SW480 (cell line): ENCODE results near the gene LDLRAD1.
"Not testable (repeated sequence)": the region's sequence is repeated elsewhere in the genome, so short reads cannot be mapped to it uniquely, and the experiment has no call there.

Experiments used
- DNase-seq: peaks from one replicate; pipeline ENCODE4 v3.0.0-alpha.2; 2016; ENCODE audit warnings: low spot score

The LDLRAD1 gene, protein sequence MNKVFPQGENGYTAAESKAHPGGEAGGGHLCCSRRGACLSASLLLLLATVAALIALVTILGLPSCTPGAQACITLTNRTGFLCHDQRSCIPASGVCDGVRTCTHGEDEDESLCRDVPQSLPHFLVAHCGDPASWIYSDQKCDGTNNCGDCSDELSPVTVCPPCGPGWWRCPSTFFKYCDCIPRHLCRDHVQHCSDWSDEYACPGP

DNA sequence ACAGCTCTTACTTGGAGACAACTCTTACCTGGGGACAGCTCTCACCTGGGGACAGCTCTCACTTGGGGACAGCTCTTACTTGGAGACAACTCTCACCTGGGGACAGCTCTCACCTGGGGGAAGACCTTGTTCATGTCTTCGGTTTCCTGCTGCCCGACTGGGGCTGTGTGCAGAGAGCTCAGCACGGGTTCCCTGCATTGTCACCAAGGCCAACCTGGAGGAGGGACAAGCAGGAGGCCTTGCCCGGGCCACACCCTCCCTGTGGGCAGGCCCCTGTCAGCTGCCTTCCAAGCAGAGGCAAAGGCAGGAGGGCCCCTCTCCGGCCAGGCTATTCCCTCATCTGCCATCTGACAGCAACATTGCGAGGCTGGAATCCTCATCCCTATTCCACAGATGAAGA lies at the start of gene LDLRAD1:
Gene LDLRAD1, minus strand, starts transcription at position 208 of the 400 bp plus-strand sequence. Its CDS starts 74 bp downstream, at position 134.
- peak; percentile 46 for DNase-seq

DNA sequence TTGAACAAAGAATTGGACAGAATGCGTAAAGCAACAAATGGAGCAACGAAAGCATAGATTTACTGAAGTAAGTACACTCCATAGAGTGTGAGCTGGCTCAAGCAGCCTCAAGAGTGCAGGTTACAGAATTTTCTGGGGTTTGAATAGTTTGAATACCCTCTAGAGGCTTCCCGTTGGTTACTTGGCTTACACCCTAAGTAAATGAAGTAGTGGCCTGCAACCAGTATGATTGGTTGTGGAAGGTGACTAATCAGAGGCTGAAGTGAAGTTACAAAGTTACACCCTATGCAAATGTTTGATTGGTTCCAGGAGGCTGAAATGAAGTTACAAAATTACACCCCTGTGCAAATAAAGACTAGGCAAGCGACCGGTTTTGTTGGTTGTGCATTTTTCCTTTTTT lies 46.3 kb upstream of the LDLRAD1 start:
- DNase-seq: no peak

DNA sequence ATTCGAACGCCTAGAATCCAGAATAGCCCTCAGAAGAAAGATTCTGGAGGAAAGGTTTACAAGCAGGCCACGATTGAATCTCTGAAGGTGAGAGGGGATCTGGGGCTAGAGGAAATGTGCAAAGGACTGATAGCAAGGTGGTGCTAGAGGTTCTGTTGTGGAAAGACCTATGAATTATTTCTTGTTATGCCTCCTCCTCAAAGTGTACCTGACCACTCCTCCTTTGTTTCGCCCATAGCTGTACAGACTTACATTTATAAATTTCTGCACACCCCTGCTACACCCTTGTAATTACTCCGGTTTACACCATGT lies 36.4 kb upstream of the LDLRAD1 start:
- no peak for DNase-seq

DNA sequence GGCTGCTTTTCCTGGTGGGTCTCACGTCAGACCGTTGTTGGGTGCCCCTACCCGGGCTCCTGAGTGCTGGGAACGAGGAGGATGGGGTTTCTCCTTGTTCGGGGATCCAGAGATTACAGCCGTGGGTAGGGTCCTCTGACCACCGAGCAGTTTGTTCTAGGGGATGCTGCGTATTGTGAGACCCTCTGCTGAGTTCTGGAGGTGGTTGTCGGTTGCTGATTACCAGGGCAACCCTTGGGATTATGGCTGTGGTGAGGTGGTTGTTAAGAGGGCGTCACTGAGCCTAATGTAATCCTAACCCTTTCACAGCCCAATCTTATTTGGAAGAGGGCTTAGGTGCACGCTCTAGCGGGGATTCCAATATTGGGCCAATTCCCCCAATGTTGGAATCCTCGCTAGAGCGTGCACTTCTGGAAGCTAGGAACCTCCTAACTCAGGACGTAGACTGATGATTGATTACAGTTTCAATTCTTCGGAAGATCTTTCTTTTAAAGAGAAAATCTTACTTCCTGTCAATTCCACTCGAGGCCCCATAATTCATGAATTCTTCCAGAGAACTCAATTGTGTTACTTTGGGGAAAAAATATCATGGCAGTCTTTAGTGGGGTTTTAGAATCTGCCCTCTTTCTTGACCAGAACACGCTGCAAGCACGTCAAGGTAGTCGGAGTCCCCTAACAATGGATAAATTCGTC lies 35.9 kb upstream of the LDLRAD1 start:
- no peak for DNase-seq

DNA sequence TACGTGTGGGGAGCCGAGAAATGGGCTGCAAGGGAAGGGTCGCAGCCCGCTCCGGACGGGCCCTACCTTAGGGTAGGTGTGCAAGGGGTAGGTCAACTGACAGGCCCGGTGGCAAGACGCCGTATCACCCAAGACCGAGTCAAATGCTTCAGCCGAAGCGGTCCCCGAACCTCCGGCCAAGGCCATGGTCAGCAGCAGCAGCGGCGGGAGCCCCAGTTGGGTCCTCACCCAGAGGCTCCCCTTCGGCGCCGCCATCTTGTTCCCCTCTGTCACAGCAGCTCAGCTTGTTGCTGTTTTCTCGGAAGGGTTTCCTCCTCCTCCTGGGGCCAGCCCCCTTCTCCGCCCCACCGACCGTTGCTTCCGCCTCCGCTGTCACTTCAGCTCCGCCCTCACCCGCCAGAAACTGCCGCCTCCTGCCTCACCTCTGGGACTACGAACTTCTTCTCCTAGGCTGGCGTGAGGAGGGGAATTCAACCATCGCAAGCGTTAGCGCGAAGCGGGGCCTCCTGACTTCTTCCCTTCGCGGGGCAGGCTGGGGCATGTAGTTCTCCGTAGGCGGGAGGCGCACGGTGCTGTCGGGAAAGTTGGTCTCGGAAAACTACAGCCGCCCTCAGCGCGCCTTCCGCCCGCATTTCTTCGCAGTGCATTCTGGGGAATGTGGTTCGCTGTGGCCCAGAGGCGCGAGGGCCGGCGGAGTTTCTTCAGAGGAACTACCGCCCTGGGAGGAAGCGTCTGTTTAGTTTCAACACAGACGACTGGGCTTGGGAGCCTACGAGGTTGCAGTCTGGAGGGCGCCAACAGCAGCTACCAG lies 35.2 kb upstream of the LDLRAD1 start, which contains the start of the genes TCEANC2 and TMEM59:
Gene TCEANC2, plus strand, starts transcription at position 675 of the 811 bp plus-strand sequence. CDS start 815 bp downstream, outside the sequence.
Gene TMEM59, minus strand, starts transcription at position 271 of the 811 bp plus-strand sequence. Its CDS starts 16 bp downstream, at position 255.
- DNase-seq: peak; percentile 98

DNA sequence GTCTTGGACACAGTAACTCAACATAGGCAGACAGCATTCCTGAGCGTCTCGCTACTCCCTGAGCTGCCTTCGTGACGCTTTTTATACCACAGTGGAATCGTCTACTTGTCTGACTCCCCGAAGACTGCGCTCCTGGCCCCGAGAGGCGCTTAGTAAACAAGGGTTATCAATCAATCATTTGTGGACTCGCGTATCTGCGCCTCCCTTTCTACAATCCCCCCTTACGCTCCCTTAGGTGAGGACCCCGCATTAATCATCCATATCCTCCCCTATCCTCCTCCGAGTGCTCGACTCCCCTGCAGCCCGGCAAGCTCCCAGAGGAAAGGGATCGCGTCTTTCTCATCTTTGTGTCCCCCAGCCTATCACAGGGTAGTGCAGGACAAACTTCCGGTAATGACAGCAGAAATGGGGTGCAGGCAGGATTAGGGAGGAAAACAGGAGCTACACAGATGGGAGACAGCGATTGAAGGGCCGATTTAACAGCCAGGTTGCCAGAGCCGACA lies 34.5 kb upstream of the LDLRAD1 start:
- DNase-seq: peak; percentile 55

DNA sequence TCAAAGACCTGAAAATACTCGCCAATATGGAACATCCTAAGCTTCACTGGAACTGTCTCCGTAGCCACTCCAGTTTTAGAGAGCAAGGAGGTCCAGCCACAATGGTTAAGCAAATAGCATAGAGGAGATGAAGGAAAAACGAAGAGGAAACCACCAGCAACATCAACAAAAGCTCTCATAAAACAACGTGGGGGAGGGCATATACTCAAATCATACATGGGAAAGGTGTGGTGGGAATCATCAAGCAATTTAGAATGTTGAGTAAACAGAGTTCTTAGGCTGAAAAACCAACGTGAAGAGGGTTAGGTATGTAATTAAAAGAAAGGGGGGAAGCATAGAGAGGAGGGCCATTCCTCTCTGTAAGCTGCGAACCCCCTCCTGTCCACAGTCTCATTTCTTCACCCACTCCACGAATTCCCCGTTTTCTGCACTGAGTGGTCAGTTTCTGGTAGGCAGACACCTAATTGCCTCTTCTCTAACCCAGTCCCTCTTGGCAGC lies 34.0 kb upstream of the LDLRAD1 start:
- DNase-seq: peak; percentile 21

DNA sequence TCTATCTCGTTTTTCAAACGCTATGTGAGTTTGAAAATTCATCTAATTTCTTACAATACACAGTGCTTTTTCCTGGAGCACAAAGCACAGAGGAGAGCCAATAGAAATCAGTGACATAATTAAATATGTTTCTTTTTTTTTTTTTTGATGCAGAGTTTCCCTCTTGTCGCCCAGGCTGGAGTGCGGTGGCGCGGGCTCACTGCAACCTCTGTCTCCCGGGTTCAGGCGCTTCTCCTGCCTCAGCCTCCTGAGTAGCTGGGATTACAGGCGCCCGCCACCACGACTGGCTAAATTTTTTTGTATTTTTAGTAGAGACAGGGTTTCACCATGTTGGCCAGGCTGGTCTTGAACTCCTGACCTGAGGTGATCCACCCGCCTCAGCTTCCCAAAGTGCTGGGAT lies 32.4 kb upstream of the LDLRAD1 start:
- DNase-seq: not testable (repeated sequence)

DNA sequence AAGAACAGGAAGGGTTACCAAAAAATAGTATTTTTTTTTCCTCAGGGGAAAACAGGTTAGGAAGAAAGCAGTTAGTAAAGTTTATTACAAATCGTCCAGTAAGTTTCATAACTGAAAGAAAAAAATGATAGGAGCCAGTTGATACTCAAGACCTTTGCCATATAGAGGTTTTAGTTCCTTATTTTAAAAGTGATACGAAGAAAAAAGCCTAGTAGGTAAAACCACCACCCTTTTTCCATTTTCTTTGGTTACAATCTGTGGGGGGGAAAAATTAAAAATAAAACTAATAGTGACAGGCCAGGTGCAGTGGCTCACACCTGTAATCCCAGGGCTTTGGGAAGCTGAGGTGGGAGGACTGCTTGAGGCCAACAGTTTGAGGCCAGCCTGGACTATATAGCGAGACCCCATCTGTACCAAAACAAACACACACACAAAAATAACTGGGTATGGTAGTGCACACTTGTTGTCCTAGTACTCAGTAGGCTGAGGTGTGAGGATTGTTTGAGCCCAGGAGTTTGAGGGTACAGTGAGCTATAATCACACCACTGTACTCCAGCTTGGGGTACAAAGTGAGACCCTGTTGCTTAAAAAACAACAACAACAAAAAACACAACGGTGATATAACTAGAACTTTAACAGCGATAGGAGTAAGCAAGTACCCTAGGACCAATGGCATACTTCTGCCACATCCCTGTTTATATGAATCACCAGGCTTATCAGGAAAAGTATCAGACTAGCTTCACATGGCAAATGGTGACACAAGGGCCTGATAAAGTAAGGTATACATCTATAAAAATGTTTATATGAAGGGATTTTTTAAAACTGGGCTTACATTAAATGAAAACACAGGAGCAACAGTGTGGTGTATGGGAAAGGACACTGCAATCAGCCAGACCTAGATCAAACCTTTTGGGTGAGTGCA lies 29.7 kb upstream of the LDLRAD1 start:
- no peak for DNase-seq

DNA sequence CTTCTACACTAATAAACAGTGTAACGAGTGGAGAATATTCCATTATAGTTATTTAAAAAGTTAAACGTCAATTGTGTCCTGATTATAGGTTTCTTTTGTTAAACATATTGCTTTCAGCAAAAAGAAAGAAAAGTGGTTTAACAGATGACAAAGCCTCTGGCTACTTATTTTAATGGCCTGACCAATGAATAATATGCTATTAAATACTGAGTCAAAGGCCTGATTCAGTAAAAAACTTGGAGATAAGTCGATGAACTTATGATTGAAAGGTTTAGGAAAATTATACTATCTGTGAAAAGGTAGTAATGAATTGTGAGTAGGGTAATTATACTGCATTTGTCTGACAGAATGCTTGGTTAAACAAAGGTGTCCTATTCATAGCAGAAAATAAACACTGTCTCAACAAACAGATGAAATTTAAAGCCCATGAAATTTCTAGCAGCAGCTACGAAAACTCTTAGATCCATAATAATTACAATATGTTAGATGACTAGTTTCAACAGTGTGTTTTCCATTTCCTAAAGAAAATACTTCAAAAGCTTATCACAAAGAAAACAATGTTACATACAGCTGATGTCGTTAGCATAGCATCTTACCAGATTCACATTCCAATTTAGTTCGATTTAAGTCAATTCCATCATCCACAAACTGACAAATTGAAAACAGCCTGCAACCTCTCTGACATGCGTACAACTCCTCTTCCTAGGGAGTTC lies 28.8 kb upstream of the LDLRAD1 start:
- DNase-seq: no peak

DNA sequence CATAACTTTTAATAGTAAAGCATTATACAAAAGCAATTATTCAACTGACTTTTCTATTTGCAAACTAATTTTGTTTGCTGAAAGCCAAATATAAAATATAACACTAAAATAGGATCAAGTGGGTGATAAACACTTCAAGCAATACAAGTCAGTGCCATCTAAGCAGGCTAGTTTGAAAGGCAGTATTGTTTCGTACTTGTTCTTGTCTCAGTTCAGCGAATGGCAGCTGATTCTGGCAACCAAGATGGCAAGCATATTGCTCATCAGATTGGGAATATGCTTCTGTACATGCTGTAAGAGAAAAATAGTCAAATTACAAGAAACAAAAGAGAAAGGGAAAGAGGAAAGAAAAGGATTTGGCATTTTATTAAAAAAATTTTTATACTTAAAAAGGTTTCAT lies 27.5 kb upstream of the LDLRAD1 start:
- no peak for DNase-seq

DNA sequence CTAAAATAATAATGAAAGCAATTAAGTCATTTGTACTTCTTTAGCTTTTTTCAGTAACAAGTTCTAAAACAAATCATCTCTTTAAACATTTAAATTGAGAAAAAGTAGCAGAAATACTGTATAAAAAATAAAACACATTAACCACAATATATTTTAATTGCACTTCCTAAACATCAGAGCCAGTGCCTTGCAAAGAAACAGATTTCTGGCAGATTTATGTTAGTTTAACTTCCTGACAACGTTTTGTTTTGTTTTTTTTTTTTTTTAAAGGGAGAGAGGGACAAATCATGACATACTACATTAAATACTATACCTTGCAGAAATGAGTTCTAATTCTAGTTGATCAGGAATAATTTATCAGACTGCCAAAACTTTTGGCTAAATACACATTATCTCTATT lies 23.8 kb upstream of the LDLRAD1 start:
- no peak for DNase-seq

DNA sequence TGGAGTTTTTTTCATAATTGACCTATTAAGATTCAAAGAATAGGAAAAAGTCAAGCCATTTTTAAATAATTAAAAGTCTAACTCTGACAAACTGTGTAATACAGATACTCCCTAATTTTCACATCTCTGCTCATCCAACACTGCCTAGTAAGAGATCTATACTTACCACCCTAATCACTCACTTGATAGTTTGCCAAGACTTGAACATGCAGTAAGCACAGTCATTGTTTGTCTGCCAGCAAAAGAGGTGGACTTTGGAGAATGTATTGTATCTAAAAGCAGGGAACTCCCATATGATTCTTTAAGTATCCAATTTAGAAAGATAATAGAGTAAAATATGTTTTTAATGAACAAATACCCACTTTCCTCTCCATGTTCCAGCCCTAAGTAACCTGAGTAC lies 19.5 kb upstream of the LDLRAD1 start:
- no peak for DNase-seq

DNA sequence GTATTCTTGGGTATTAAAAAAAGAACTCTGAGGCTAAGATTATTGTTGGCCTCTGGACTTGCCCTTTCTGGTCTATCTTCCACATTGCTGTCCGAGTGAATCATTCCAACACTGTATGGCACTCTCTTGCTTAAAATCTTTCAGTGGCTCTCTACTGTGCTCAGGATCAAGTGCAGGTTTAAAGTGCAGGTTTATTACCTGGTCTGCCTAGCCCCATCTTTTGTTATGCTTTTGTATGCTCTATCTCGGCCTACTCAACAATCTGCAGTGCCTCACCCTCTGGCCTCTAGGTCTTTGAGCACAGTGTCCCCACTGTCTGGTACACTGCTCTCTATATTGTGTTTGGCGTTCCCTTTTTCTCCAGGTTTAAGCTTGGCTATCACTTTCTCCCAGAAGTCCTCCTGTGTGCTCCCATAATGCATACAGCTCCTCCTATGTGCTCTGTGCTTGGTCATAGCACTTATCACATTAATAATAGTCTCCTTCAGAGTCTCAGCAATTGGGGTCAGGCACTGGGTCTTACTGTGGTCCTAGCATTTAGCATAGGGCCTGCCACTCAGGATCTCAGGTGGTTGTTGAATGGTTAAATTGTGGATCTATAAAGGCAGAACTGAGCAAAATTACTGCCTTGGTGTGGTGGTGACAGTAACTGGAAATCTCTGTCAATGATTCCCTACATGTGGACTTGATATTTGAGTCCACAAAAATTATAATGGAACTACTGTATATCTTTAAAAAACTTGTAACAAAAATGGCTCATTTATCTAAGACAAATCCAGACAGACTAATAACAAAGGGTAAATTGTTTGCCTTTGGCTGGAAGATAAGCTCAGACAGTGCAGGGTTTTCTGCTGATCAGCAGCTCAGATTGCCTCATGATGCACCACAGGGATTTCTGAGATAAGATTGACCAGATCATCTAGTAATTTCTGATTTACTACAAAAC lies 10.6 kb upstream of the LDLRAD1 start:
- no peak for DNase-seq

DNA sequence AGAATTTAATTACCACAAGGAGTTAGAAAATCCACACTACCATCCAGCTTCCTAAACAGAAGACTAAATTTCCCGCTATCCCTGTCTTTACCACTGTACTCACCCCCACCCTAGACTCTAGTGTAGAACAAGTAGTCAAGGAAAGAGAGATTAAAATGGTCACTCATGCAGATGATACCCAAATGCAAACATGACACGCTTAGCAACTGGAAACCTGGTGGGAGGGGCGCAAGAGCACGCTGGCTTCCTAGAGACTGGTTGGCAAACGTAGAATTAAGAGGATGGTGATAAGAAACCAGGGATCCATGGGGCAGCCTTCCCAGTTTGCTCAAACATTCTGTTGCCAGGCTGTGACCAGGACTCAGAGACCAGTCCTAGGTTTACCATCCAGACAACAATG lies 9.9 kb upstream of the LDLRAD1 start:
- no peak for DNase-seq

DNA sequence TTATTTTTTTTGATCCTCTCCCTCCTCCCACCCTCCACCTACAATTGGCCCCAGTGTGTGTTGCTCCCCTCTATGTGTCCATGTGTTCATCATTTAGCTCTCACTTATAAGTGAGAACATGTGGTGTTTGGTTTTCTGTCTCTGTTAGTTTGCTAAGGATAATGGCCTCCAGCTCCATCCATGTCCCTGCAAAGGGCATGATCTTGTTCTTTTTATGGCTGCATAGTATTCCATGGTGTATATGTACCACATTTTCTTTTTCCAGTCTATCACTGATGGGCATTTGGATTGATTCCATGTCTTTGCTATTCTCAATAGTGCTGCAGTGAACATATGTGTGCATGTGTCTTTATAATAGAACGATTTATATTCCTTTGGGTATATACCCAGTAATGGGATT lies 6.8 kb upstream of the LDLRAD1 start:
- DNase-seq: not testable (repeated sequence)

DNA sequence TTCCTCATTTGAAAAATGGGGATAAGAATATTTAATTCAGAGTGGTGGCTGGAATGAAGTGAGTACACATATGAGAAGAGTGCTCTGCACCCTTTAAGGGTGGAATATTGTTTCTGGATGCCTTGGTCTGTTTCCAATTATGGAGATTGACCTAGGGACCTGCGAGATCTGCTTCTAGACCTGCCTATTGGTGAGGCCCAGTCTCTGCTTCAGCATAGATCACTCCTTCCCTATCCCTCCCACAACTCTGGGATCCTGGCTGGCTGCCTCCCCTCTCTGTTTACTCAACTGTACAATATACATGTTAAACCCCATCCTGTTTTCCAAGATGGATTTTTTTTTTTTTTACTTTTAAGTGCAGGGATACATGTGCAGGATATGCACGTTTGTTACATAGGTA lies 6.4 kb upstream of the LDLRAD1 start:
- DNase-seq: no peak

DNA sequence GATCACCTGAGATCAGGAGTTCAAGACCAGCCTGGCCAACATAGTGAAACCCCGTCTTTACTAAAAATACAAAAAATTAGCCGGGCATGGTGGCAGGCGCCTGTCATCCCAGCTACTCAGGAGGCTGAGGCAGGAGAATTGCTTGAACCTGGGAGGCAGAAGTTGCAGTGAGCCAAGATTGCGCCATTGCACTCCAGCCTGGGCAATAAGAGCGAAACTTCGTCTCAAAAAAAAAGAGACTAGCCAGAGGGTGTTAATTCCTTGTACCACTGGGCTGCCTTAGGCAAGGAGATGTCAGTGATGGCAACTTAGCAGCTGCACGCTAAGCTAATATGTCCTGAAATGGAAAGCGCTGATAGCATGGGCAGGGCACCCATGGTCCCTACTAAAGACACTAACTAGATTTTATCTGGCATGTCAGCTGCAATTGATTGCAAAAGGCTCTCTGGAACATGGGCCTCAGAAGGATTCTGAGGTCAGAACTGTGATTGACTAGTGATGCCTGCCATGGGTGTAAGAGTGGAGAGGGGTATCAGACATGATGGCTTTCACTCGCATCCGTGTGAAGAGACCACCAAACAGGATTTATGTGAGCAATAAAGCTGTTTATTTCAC lies 1.7 kb upstream of the LDLRAD1 start:
- DNase-seq: not testable (repeated sequence)

DNA sequence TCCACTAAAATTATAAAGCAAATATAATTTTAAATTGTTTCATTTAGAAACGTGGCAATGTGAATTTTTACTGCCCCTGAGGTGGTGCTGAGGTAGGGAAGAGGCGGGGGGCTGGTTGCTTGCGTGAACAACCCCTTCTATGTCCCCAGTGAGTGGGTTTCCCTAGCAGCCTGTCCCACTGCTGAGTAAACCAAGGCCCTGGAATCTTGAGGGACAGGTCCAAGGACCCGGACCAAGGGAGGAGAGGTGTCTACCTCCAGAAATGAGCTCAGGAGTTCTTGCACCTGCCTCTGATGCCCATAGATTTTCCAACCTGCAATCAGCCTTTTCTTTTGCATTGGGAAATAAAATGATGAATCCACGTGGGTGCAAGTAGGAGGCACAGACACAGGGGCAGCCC lies 649 bp upstream of the LDLRAD1 start:
- no peak for DNase-seq
